ENCODE measurements around the gene FRMPD1. TPM values are rescaled to one million over a fixed set of nuclear protein-coding genes. Genes with fewer than 3 reads are reported as not detected.

FRMPD1 gene
- total and polyA plus RNA-seq, 2 donors from 2014 or later: 0.19 to 0.90 TPM

GRCh38 chr9:37632479-37632878, 18.3 kb upstream of the FRMPD1 start:
- no peak overlapping the region for H3K4me3 ChIP-seq (ENCODE audit: low read length in 3 of 3)
- H3K9me3 ChIP-seq (ENCODE audit: control insufficient read depth in 2 of 3, insufficient read depth in 1 of 3, low read length in 3 of 3): no peaks in the 10 kb centered on the region
- no peak overlapping the region for H3K9ac ChIP-seq (ENCODE audit: low read length in 3 of 3)
- FAIRE-seq: no peak
- no peaks in the 10 kb centered on the region for H3K27me3 ChIP-seq (ENCODE audit: control insufficient read depth, insufficient read depth, low read length)
- intact Hi-C loops (cut with DNase I): no loop called here
- H3K27ac ChIP-seq (ENCODE audit: low read depth in 2 of 2, low read length in 2 of 2): no peak overlapping the region
- no peak for TF ChIP-seq CTCF (IDR thresholded peaks at IDR 0.05; ENCODE audit: borderline replicate concordance, extremely low read depth, insufficient read depth)
- H3K4me1 ChIP-seq (ENCODE audit: control insufficient read depth in 2 of 3, insufficient read depth in 2 of 3, low read depth in 1 of 3, low read length in 3 of 3): no peaks in the 10 kb centered on the region
- H3K36me3 ChIP-seq (ENCODE audit: control insufficient read depth in 2 of 3, insufficient read depth in 3 of 3, low read length in 3 of 3): no peaks in the 10 kb centered on the region
- DNase-seq: no peak

- no peak for FAIRE-seq
- intact Hi-C loops (cut with DNase I): no loop called here
- no peaks in the 10 kb centered on the region for H3K36me3 ChIP-seq (ENCODE audit: control insufficient read depth in 2 of 3, insufficient read depth in 3 of 3, low read length in 3 of 3)
- H3K9ac ChIP-seq (ENCODE audit: low read length in 3 of 3): no peak overlapping the region
- DNase-seq: no peak
- H3K9me3 ChIP-seq (ENCODE audit: control insufficient read depth in 2 of 3, insufficient read depth in 1 of 3, low read length in 3 of 3): no peaks in the 10 kb centered on the region
- no peak overlapping the region for H3K27ac ChIP-seq (ENCODE audit: low read depth in 2 of 2, low read length in 2 of 2)
- no peak overlapping the region for H3K4me3 ChIP-seq (ENCODE audit: low read length in 3 of 3)
- no peaks in the 10 kb centered on the region for H3K27me3 ChIP-seq (ENCODE audit: control insufficient read depth, insufficient read depth, low read length)
- no peak for TF ChIP-seq CTCF (IDR thresholded peaks at IDR 0.05; ENCODE audit: borderline replicate concordance, extremely low read depth, insufficient read depth)
- H3K4me1 ChIP-seq (ENCODE audit: control insufficient read depth in 2 of 3, insufficient read depth in 2 of 3, low read depth in 1 of 3, low read length in 3 of 3): no peaks in the 10 kb centered on the region
Observed at GRCh38 chr9:37635808-37636207, 14.9 kb upstream of the FRMPD1 start.

GRCh38 chr9:37636511-37637448, 14.0 kb upstream of the FRMPD1 start:
- no peak overlapping the region for H3K9ac ChIP-seq (ENCODE audit: low read length in 3 of 3)
- intact Hi-C loops (cut with DNase I): no loop called here
- H3K4me3 ChIP-seq (ENCODE audit: low read length in 3 of 3): no peak overlapping the region
- FAIRE-seq (no peak), DNase-seq (no peak)
- no peak overlapping the region for H3K27ac ChIP-seq (ENCODE audit: low read depth in 2 of 2, low read length in 2 of 2)
- no peaks in the 10 kb centered on the region for H3K27me3 ChIP-seq (ENCODE audit: control insufficient read depth, insufficient read depth, low read length)
- H3K4me1 ChIP-seq (ENCODE audit: control insufficient read depth in 2 of 3, insufficient read depth in 2 of 3, low read depth in 1 of 3, low read length in 3 of 3): no peaks in the 10 kb centered on the region
- no peaks in the 10 kb centered on the region for H3K36me3 ChIP-seq (ENCODE audit: control insufficient read depth in 2 of 3, insufficient read depth in 3 of 3, low read length in 3 of 3)
- TF ChIP-seq CTCF (IDR thresholded peaks at IDR 0.05; ENCODE audit: borderline replicate concordance, extremely low read depth, insufficient read depth): no peak
- no peaks in the 10 kb centered on the region for H3K9me3 ChIP-seq (ENCODE audit: control insufficient read depth in 2 of 3, insufficient read depth in 1 of 3, low read length in 3 of 3)

Data from kidney (tissue), 14 donors.